HepG2 (cell line): ENCODE measurements around the gene BCL2L1. TPM values are rescaled to one million over a fixed set of nuclear protein-coding genes. Genes with fewer than 3 reads are reported as not detected.

Experiments used
- ATAC-seq: fragments of 200-7000 bp; cut with Tn5 transposase; 3 replicates; pipeline ENCODE4 v1.9.1; 2020; ENCODE audit warnings: mild to moderate bottlenecking, moderate library complexity
- BruUV-seq: library from RNA; stranded (reverse); fragments of 400-500 nt; replicated peaks from 2 replicates; lab custom pipeline; 2021; lab: Mats Ljungman, UMichigan
- CTCF ChIA-PET: fragments of 300-600 bp; formaldehyde crosslinking; extraction: SDS; loops from one replicate; lab custom pipeline; 2021; ENCODE audit warnings: low total read pairs, inconsistent platforms, low intra/inter-chr PET ratio; lab: Yijun Ruan, JAX
- POLR2A ChIA-PET: fragments of 350-600 bp; sonication (Branson Sonifier 250); formaldehyde crosslinking; loops from one replicate; lab custom pipeline; 2020; ENCODE audit warnings: antibody characterized with exemption, inconsistent platforms; lab: Yijun Ruan, JAX
- DNase-seq: peaks from one replicate; pipeline ENCODE4 v3.0.0-alpha.2; 2015; ENCODE audit warnings: low spot score
- FAIRE-seq: peaks from 3 replicates; lab custom pipeline; 2011; peaks lifted over from hg19 to GRCh38; lab: Jason Lieb, UNC
- H2AFZ ChIP-seq: one replicate; pipeline ENCODE4 v1.6.1; 2011; ENCODE audit warnings: low read length, inconsistent platforms
- H3K27ac ChIP-seq: fragments of 300-600 bp; 3 replicates; pipeline ENCODE4 v1.8.0; 2011; ENCODE audit warnings: mixed run types, mild to moderate bottlenecking, mixed read lengths, low read length, inconsistent platforms; ENCODE audit not compliant: insufficient read depth; ENCODE audit errors: extremely low read length
- H3K27me3 ChIP-seq, 2 experiments: fragments of 200-600 bp in 1 of 2; 2 replicates in 1 of 2; 3 replicates in 1 of 2; pipeline versions ENCODE4 v1.6.0 to v1.8.0; 2011; ENCODE audit warnings: low read length in 2 of 2, mild to moderate bottlenecking in 2 of 2, moderate library complexity in 2 of 2, inconsistent platforms in 1 of 2; ENCODE audit not compliant: insufficient read depth in 2 of 2, control insufficient read depth in 1 of 2
- H3K36me3 ChIP-seq, 2 experiments: fragments of 200-600 bp in 1 of 2; replicated peaks in 1 of 2; 2 replicates in 1 of 2; 3 replicates in 1 of 2; pipeline versions ENCODE4 v1.5.1 to v1.8.0; 2011; ENCODE audit warnings: low read length in 2 of 2, inconsistent platforms in 1 of 2; ENCODE audit not compliant: insufficient read depth in 2 of 2, control insufficient read depth in 1 of 2
- H3K4me1 ChIP-seq: 2 replicates; pipeline ENCODE4 v1.5.1; 2012; ENCODE audit warnings: low read length, inconsistent platforms; ENCODE audit not compliant: insufficient read depth
- H3K4me2 ChIP-seq: 2 replicates; pipeline ENCODE4 v1.6.0; 2011; ENCODE audit warnings: low read depth, low read length, inconsistent platforms
- H3K4me3 ChIP-seq, 3 experiments: fragments of 200-600 bp in 1 of 3; sonication (generic), shearing (Covaris generic) in 1 of 3; replicated peaks in 1 of 3; 2 replicates each; pipeline ENCODE4 v1.5.1; 2011 to 2016; ENCODE audit warnings: low read length in 3 of 3, inconsistent platforms in 2 of 3, low read depth in 2 of 3, mild to moderate bottlenecking in 2 of 3, control low read depth in 1 of 3, mixed read lengths in 1 of 3; ENCODE audit not compliant: insufficient read depth in 1 of 3
- H3K79me2 ChIP-seq: one replicate; pipeline ENCODE4 v1.6.1; 2011; ENCODE audit warnings: low read length, inconsistent platforms; ENCODE audit not compliant: insufficient read depth
- H3K9ac ChIP-seq: 2 replicates; pipeline ENCODE4 v1.6.0; 2011; ENCODE audit warnings: mild to moderate bottlenecking, low read depth, low read length, inconsistent platforms; ENCODE audit not compliant: insufficient read depth
- H3K9me3 ChIP-seq: 2 replicates; pipeline ENCODE4 v1.5.1; 2012; ENCODE audit warnings: mild to moderate bottlenecking, low read length
- H4K20me1 ChIP-seq: 2 replicates; pipeline ENCODE4 v1.6.0; 2011; ENCODE audit warnings: inconsistent platforms, mild to moderate bottlenecking, low read length, moderate library complexity; ENCODE audit not compliant: insufficient read depth
- DNMT1 ChIP-seq: sonication (generic); formaldehyde crosslinking; IDR thresholded peaks from 2 replicates; pipeline ENCODE4 v1.5.1; 2020; ENCODE audit warnings: mild to moderate bottlenecking, missing genetic modification reagents
- KLF9 ChIP-seq: IDR thresholded peaks from 2 replicates; pipeline ENCODE4 v1.6.1; 2016; ENCODE audit warnings: low read depth
- MBNL3 ChIP-seq: fragments of 250-450 bp; sonication (Bioruptor Pico); conservative IDR thresholded peaks from 2 replicates; pipeline ENCODE4 v1.8.0; 2022; ENCODE audit warnings: mild to moderate bottlenecking, inconsistent platforms
- PRMT3 ChIP-seq: sonication (generic); formaldehyde crosslinking; IDR thresholded peaks from 2 replicates; pipeline ENCODE4 v1.8.1; 2022; ENCODE audit warnings: low read depth, mild to moderate bottlenecking, moderate library complexity, missing genetic modification reagents, borderline replicate concordance
- ZEB1 ChIP-seq: IDR thresholded peaks from 2 replicates; pipeline ENCODE4 v1.6.1; 2012; ENCODE audit warnings: mild to moderate bottlenecking, low read depth, inconsistent platforms; ENCODE audit not compliant: insufficient replicate concordance
- ZFP36L1 ChIP-seq: sonication (generic); formaldehyde crosslinking; IDR thresholded peaks from 2 replicates; pipeline ENCODE4 v1.8.0; 2022; ENCODE audit warnings: mild to moderate bottlenecking, missing genetic modification reagents, moderate library complexity
- ZFP90 ChIP-seq: sonication (generic); formaldehyde crosslinking; IDR thresholded peaks from 2 replicates; pipeline ENCODE4 v1.8.0; 2022; ENCODE audit warnings: missing genetic modification reagents, mild to moderate bottlenecking, inconsistent platforms, borderline replicate concordance
- ZNF318 ChIP-seq: sonication (generic); formaldehyde crosslinking; IDR thresholded peaks from 2 replicates; pipeline ENCODE4 v1.4.0; 2020; ENCODE audit warnings: mild to moderate bottlenecking, missing genetic modification reagents
- ZNF33B ChIP-seq: sonication (generic); formaldehyde crosslinking; IDR thresholded peaks from 2 replicates; pipeline ENCODE4 v1.5.1; 2020; ENCODE audit warnings: mild to moderate bottlenecking, missing genetic modification reagents
- ZNF468 ChIP-seq: sonication (generic); formaldehyde crosslinking; IDR thresholded peaks from 2 replicates; pipeline ENCODE4 v1.8.0; 2022; ENCODE audit warnings: mild to moderate bottlenecking, moderate library complexity, missing genetic modification reagents
- ZNF496 ChIP-seq: sonication (generic); formaldehyde crosslinking; IDR thresholded peaks from 2 replicates; pipeline ENCODE4 v1.8.1; 2023; ENCODE audit warnings: mild to moderate bottlenecking, moderate library complexity, missing genetic modification reagents; ENCODE audit not compliant: insufficient replicate concordance
- ZNF569 ChIP-seq: sonication (generic); formaldehyde crosslinking; IDR thresholded peaks from 2 replicates; pipeline ENCODE4 v1.5.0; 2020; ENCODE audit warnings: mild to moderate bottlenecking, missing genetic modification reagents, moderate library complexity, borderline replicate concordance
- ZNF782 ChIP-seq: sonication (generic); formaldehyde crosslinking; IDR thresholded peaks from 2 replicates; pipeline ENCODE4 v1.4.0; 2020; ENCODE audit warnings: missing genetic modification reagents, mild to moderate bottlenecking, borderline replicate concordance
- WGBS: methylation state at CpG from one replicate; pipeline ENCODE4 v1.1.6; 2017; ENCODE audit warnings: low lambda C conversion rate; 5-methylcytosine and 5-hydroxymethylcytosine counted together
- in situ Hi-C: cut with HindIII; loops from 2 replicates; pipeline ENCODE4 v1.10.0; 2017; ENCODE audit warnings: low pct_unique_long_range_greater_than_20kb; ENCODE audit not compliant: extremely low pct_ligation_motif_present
- intact Hi-C: fragments of 100-400 bp; cut with micrococcal nuclease; formaldehyde crosslinking; loops from one replicate; pipeline ENCODE4 v1.10.0; 2022; ENCODE audit not compliant: unreplicated experiment
- polyA plus RNA-seq, 8 experiments: library from polyadenylated mRNA; depleted of rRNA in 3 of 8; stranded (reverse) in 7 of 8; unstranded in 1 of 8; fragments of >200 nt; fragmentation: Illumina TruSeq in 4 of 8; extraction: Trizol in 4 of 8; gene quantifications; 2 replicates each; pipeline versions ENCODE4 v1.2.1 to v1.2.3, GENCODE V29; 2011 to 2016; ENCODE audit warnings: low read depth in 4 of 8, missing spikeins in 1 of 8, mixed read lengths in 1 of 8; ENCODE audit not compliant: insufficient read depth in 1 of 8
- total RNA-seq, 5 experiments: library from RNA; depleted of rRNA; stranded (reverse); fragments of >200 nt; fragmentation: Illumina TruSeq; extraction: Trizol; gene quantifications; 2 replicates each; pipeline ENCODE4 v1.2.3, GENCODE V29; 2016; ENCODE audit warnings: low read depth in 1 of 5

The BCL2L1 gene
- total and polyA plus RNA-seq, 2 of the 13 experiments (the other 11 are each of a cell fraction or from before 2014, with no cell fraction given), result 164 to 258 TPM

- peak; percentile 58 for FAIRE-seq
- POLR2A ChIA-PET, result interaction anchor here (0.5 to 16.2 kb wide), 17 partner anchors 10 to 116 kb away, joined by 3 to 1981 read pairs (median 5); partner anchors contain the start of genes BCL2L1, ID1 and TPX2
- peak; percentile 76 for DNase-seq
- H3K4me3 ChIP-seq, result peak overlapping the region; percentile 20 to 66 (median 40)
- peaks cover 20 to 22% of the 10 kb centered on the region in 2 experiments for H3K36me3 ChIP-seq
- no peaks in the 10 kb centered on the region for H3K27me3 ChIP-seq
- intact Hi-C loops (loop anchor here (5.0 kb wide), 1 partner anchor 36 kb away; no protein-coding TSS in a partner anchor), in situ Hi-C loops (loop anchor here (5.0 kb wide), 1 partner anchor 61 kb away; the partner anchor contains the start of gene BCL2L1)
- peak overlapping the region; percentile 91 for H3K4me2 ChIP-seq
- H3K79me2 ChIP-seq, result peaks cover 11% of the 10 kb centered on the region
- BruUV-seq, result TSS peak; percentile 90
- CTCF ChIA-PET, result interaction anchor here (0.9 to 5.9 kb wide), 6 partner anchors 16 to 77 kb away, joined by 3 to 100 read pairs (median 4); partner anchors contain the start of genes BCL2L1 and TPX2
- H3K9ac ChIP-seq, result peak overlapping the region; percentile 64
- WGBS, result 13% methylated on average over 26 of the region's 31 CpGs
- H3K27ac ChIP-seq, result peak overlapping the region; percentile 41
- H3K4me1 ChIP-seq, result peaks cover 64% of the 10 kb centered on the region
- H3K9me3 ChIP-seq, result no peaks in the 10 kb centered on the region
- H4K20me1 ChIP-seq, result peaks cover 7% of the 10 kb centered on the region; the same call in 1 of the 2 replicates
- ATAC-seq, result peak; percentile 36
- no peak overlapping the region for H2AFZ ChIP-seq
- TF ChIP-seq ZNF33B (CRISPR knock-in tag) (peak; percentile 27; the same call in 1 of the 2 replicates), ZNF468 (CRISPR knock-in tag) (no peak), ZNF496 (CRISPR knock-in tag) (no peak), ZFP90 (CRISPR knock-in tag) (peak; percentile 36; the same call in 1 of the 2 replicates), ZFP36L1 (CRISPR knock-in tag) (no peak), MBNL3 (CRISPR knock-in tag) (no peak), ZNF782 (peak; percentile 76; the same call in 1 of the 2 replicates), DNMT1 (CRISPR knock-in tag) (peak; percentile 65; the same call in 1 of the 2 replicates), ZNF569 (CRISPR knock-in tag) (no peak), ZEB1 (no peak), PRMT3 (CRISPR knock-in tag) (peak; percentile 78; the same call in 1 of the 2 replicates), KLF9 (CRISPR knock-in tag) (no peak), ZNF318 (CRISPR knock-in tag) (0 out of 2 replicates have a peak, but pooled peaks have one; percentile 91)
Measured at GRCh38 chr20:31661625-31662371, 60.9 kb downstream of the BCL2L1 start.
